ENCODE data around the gene TTBK1.

TTBK1 gene

GRCh38 chr6:43253401-43253800 lies 10.1 kb downstream of the TTBK1 start:
- H3K4me3 ChIP-seq (ENCODE audit: low read depth, low read length) = no peak overlapping the region
- no peak for DNase-seq (ENCODE audit: low read depth)
- TF ChIP-seq, protein P1, sequence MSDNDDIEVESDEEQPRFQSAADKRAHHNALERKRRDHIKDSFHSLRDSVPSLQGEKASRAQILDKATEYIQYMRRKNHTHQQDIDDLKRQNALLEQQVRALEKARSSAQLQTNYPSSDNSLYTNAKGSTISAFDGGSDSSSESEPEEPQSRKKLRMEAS (IDR thresholded peaks at IDR 0.05; ENCODE audit: low read depth, low read length) = no peak
- TF ChIP-seq POLR2A (IDR thresholded peaks at IDR 0.05; ENCODE audit: extremely low read depth, insufficient read length) = no peak
- no peak for TF ChIP-seq MYC (IDR thresholded peaks at IDR 0.05; ENCODE audit: low read depth, low read length)
- TF ChIP-seq, protein P2, sequence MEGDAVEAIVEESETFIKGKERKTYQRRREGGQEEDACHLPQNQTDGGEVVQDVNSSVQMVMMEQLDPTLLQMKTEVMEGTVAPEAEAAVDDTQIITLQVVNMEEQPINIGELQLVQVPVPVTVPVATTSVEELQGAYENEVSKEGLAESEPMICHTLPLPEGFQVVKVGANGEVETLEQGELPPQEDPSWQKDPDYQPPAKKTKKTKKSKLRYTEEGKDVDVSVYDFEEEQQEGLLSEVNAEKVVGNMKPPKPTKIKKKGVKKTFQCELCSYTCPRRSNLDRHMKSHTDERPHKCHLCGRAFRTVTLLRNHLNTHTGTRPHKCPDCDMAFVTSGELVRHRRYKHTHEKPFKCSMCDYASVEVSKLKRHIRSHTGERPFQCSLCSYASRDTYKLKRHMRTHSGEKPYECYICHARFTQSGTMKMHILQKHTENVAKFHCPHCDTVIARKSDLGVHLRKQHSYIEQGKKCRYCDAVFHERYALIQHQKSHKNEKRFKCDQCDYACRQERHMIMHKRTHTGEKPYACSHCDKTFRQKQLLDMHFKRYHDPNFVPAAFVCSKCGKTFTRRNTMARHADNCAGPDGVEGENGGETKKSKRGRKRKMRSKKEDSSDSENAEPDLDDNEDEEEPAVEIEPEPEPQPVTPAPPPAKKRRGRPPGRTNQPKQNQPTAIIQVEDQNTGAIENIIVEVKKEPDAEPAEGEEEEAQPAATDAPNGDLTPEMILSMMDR (IDR thresholded peaks at IDR 0.05; ENCODE audit: low read depth, low read length) = no peak

GRCh38 chr6:43254138-43254817 lies 11.0 kb downstream of the TTBK1 start:
- TF ChIP-seq, protein P2 (IDR thresholded peaks at IDR 0.05; ENCODE audit: low read depth, low read length) = no peak
- TF ChIP-seq, protein P1 (IDR thresholded peaks at IDR 0.05; ENCODE audit: low read depth, low read length) = no peak
- no peak for TF ChIP-seq POLR2A (IDR thresholded peaks at IDR 0.05; ENCODE audit: extremely low read depth, insufficient read length)
- H3K4me3 ChIP-seq (ENCODE audit: low read depth, low read length) = no peak overlapping the region
- DNase-seq (ENCODE audit: low read depth) = no peak

- H3K4me3 ChIP-seq (ENCODE audit: low read depth, low read length) = no peak overlapping the region
- TF ChIP-seq MYC (IDR thresholded peaks at IDR 0.05; ENCODE audit: low read depth, low read length) (no peak), POLR2A (IDR thresholded peaks at IDR 0.05; ENCODE audit: extremely low read depth, insufficient read length) (no peak)
- TF ChIP-seq, protein P1 (IDR thresholded peaks at IDR 0.05; ENCODE audit: low read depth, low read length) = no peak
- TF ChIP-seq, protein P2 (IDR thresholded peaks at IDR 0.05; ENCODE audit: low read depth, low read length) = no peak
- no peak for DNase-seq (ENCODE audit: low read depth)
These were observed 11.6 kb downstream of the TTBK1 start for GRCh38 chr6:43254846-43255245.

- TF ChIP-seq MYC (IDR thresholded peaks at IDR 0.05; ENCODE audit: low read depth, low read length) = no peak
- TF ChIP-seq, protein P1 (IDR thresholded peaks at IDR 0.05; ENCODE audit: low read depth, low read length) = no peak
- TF ChIP-seq POLR2A (IDR thresholded peaks at IDR 0.05; ENCODE audit: extremely low read depth, insufficient read length) = no peak
- TF ChIP-seq, protein P2 (IDR thresholded peaks at IDR 0.05; ENCODE audit: low read depth, low read length) = no peak
- H3K4me3 ChIP-seq (ENCODE audit: low read depth, low read length) = no peak overlapping the region
These were observed 12.2 kb downstream of the TTBK1 start for GRCh38 chr6:43255408-43256054.

GRCh38 chr6:43256670-43257366 lies 13.5 kb downstream of the TTBK1 start:
- H3K4me3 ChIP-seq (ENCODE audit: low read depth, low read length) = no peak overlapping the region
- no peak for DNase-seq (ENCODE audit: low read depth)
- TF ChIP-seq MYC (IDR thresholded peaks at IDR 0.05; ENCODE audit: low read depth, low read length) (no peak), POLR2A (IDR thresholded peaks at IDR 0.05; ENCODE audit: extremely low read depth, insufficient read length) (no peak)
- TF ChIP-seq, protein P1 (IDR thresholded peaks at IDR 0.05; ENCODE audit: low read depth, low read length) = no peak
- TF ChIP-seq, protein P2 (IDR thresholded peaks at IDR 0.05; ENCODE audit: low read depth, low read length) = no peak

More at GRCh38 chr6:43255408-43256054, 12.2 kb downstream of the TTBK1 start:
- DNase-seq (ENCODE audit: low read depth) = no peak
